Lower leg skin (tissue), 4 donors: Measurements from ENCODE around the gene AHRR. TPM values are rescaled to one million over a fixed set of nuclear protein-coding genes. Genes with fewer than 3 reads are reported as not detected.
A peak's percentile ranks its signal among the peaks of the same experiment; 100 is the strongest.

ENCODE experiments used
- DNase-seq, 2 donors: peaks; one replicate each; pipeline ENCODE4 v3.0.0-alpha.2; 2019; ENCODE audit warnings: low spot score in 2 of 2
- H3K4me3 ChIP-seq: fragments of 200-600 bp; sonication (generic); 2 replicates; pipeline ENCODE4 v1.5.1; 2017; ENCODE audit warnings: mild to moderate bottlenecking, low read depth; ENCODE audit not compliant: poor library complexity, severe bottlenecking
- POLR2A ChIP-seq, 2 donors: fragments of 450-650 bp; IDR thresholded peaks; one replicate each; pipeline ENCODE4 v1.6.1; 2016 to 2017; ENCODE audit warnings: antibody characterized with exemption in 2 of 2, mild to moderate bottlenecking in 1 of 2, moderate library complexity in 1 of 2
- WGBS, 2 donors: methylation state at CpG; one replicate each; pipeline ENCODE4 v1.1.5; 2018; 5-methylcytosine and 5-hydroxymethylcytosine counted together
- intact Hi-C: fragments of 100-400 bp; cut with DNase I; formaldehyde crosslinking; loops from one replicate; pipeline ENCODE4 v1.15.0; 2023; ENCODE audit warnings: low total_unique reads
- total RNA-seq, 4 donors: library from RNA; depleted of rRNA; stranded (reverse); fragments of >200 nt; gene quantifications; one replicate each; pipeline ENCODE4 v1.1.0, GENCODE V29; 2016
- TF ChIP-seq, protein P1 (sequence below), 3 donors: fragments of 450-650 bp; IDR thresholded peaks; one replicate each; pipeline ENCODE4 v1.5.1; 2016; ENCODE audit warnings: antibody characterized with exemption in 3 of 3, mild to moderate bottlenecking in 3 of 3, moderate library complexity in 2 of 3

AHRR gene
- total RNA-seq, 4 donors from 2014 or later: 3.6 to 19.6 (median 6.0) TPM

DNA sequence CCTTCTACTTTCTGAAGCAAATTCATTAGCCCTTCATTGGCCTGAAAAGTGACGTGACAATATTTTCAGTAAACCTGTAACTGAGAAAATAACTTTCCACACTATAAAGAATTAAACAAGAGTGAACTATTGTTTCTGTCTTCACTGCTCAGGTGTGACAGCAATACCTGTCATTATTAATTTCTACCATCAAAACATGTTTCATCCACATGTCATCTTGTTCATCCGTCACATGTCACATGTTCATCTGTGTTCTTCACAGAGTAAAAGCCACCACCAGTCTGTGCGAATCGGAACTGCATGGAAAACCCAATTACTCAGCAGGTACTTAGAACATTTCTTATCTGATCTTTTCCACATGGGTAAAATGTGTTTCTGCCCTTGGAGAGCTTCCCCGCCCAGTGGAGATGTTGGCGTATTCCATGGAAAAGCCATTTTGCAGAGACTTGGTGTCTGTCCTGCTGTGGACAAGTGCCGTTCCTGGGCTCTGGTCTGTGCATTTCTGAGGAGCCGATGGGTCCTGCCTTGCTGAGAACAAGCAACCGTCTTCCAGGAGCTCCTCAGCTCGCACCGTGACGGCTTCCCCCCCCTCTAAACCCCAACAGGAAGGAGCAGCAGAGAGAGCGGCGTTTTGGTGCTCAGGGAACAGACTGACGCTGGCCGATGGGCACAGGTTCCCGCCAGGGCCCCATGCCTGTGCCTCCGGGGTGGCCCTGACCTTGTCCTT is 110.8 kb downstream of the AHRR start:
- DNase-seq: no peak
- H3K4me3 ChIP-seq: no peak overlapping the region
- intact Hi-C loops: loop anchor here (10.0 kb wide), 1 partner anchor 472 kb away; no protein-coding TSS in a partner anchor
- WGBS, 2 donors: 85 to 86% methylated on average over 18 of the region's 18 CpGs
- no peak for TF ChIP-seq POLR2A (IDR thresholded peaks at IDR 0.05)
- TF ChIP-seq, protein P1, sequence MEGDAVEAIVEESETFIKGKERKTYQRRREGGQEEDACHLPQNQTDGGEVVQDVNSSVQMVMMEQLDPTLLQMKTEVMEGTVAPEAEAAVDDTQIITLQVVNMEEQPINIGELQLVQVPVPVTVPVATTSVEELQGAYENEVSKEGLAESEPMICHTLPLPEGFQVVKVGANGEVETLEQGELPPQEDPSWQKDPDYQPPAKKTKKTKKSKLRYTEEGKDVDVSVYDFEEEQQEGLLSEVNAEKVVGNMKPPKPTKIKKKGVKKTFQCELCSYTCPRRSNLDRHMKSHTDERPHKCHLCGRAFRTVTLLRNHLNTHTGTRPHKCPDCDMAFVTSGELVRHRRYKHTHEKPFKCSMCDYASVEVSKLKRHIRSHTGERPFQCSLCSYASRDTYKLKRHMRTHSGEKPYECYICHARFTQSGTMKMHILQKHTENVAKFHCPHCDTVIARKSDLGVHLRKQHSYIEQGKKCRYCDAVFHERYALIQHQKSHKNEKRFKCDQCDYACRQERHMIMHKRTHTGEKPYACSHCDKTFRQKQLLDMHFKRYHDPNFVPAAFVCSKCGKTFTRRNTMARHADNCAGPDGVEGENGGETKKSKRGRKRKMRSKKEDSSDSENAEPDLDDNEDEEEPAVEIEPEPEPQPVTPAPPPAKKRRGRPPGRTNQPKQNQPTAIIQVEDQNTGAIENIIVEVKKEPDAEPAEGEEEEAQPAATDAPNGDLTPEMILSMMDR (IDR thresholded peaks at IDR 0.05): no peak

DNA sequence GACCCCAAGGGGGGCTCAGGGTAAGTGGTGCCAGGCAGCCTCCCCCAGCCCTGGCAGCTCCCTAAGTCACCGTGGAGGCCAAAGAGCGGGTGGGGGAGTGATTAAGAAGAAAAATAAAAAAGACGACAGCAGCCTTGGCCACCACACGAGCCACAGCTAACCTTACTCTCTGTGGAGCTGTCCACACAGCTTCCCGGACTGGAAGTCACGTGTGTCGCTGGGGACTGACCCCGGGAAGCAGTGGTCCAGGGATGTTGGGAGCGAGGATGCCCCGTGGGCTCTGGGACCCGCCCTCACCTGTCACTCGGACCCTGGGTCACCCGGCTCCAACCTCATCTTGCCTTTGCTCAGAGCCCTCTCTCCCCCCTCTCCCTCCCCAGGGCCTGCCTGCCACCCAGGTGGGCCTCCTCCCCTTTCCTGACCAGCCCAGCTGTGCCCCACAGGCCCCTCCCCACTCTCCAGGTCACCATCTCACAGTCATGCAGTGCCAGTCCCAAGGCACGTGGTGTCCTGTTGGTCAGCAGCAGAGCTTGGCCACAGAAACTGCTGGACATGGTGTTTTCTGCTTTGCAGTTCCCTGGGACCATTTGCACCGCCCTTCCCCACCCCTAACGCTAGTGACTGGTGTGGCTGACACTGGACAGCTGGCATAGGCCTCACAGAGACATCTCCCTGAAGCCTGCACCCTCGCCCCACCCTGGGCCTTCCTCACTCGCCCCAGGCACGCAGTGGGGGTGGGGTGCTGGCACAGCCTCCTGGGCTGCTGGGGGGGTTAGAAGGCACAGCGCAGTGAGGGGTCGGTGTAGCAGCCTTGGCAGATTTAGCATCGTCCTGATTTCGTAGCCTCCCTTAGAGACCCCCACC is 111.6 kb downstream of the AHRR start:
- intact Hi-C loops: loop anchor here (10.0 kb wide), 1 partner anchor 472 kb away; no protein-coding TSS in a partner anchor
- WGBS, 2 donors: 89 to 92% methylated on average over 22 to 23 of the region's 23 CpGs
- peak in 1 of 2 donors; percentile 79 for DNase-seq
- TF ChIP-seq, protein P1 (IDR thresholded peaks at IDR 0.05): no peak
- TF ChIP-seq POLR2A (IDR thresholded peaks at IDR 0.05): no peak
- H3K4me3 ChIP-seq: no peak overlapping the region

DNA sequence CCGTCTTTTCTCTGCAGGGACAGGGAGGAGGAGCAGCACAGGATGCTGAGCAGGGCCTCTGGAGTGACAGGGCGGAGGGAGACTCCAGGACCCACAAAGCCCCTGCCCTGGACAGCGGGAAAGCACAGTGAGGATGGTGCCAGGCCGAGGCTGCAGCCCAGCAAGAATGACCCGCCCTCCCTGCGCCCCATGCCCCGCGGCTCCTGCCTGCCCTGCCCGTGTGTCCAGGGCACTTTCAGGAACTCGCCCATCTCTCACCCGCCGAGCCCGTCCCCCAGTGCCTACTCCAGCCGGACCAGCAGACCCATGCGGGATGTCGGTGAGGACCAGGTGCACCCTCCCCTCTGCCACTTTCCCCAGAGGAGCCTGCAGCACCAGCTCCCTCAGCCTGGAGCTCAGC is 112.3 kb downstream of the AHRR start:
- no peak overlapping the region for H3K4me3 ChIP-seq
- intact Hi-C loops: loop anchor here (10.0 kb wide), 1 partner anchor 471 kb away; no protein-coding TSS in a partner anchor
- DNase-seq: peak in 1 of 2 donors; percentile 74
- WGBS, 2 donors: 87 to 90% methylated on average over 9 to 15 of the region's 16 CpGs
- TF ChIP-seq, protein P1 (IDR thresholded peaks at IDR 0.05): no peak
- no peak for TF ChIP-seq POLR2A (IDR thresholded peaks at IDR 0.05)

DNA sequence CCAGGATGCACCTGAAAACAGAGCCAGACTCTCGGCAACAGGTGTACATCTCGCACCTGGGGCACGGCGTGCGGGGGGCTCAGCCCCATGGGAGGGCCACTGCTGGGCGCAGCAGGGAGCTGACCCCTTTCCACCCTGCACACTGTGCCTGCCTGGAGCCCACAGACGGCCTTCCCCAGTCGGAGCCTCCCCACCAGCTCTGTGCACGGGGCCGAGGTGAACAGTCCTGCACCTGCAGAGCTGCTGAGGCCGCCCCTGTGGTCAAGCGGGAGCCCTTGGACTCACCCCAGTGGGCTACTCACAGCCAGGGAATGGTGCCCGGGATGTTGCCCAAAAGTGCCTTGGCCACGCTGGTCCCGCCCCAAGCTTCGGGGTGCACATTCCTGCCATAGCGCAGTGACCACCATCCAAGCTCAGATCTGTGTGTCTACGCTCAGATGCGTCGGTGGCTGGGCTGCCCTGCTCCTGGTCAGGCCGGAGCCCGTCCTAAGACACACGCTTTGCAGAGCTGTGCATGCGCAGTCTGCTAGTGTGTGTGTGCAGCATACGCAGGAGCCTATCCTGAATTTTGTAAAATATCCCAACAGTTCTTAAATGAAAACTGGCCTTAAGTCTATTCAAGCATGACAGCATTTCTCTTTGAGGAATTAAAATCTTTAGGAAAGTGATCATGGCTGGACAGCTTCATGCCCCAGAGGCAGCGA is 113.1 kb downstream of the AHRR start:
- intact Hi-C loops: loop anchor here (10.0 kb wide), 1 partner anchor 470 kb away; no protein-coding TSS in a partner anchor
- TF ChIP-seq, protein P1 (IDR thresholded peaks at IDR 0.05): no peak
- TF ChIP-seq POLR2A (IDR thresholded peaks at IDR 0.05): no peak
- no peak for DNase-seq
- 87 to 94% methylated on average over 10 to 25 of the region's 26 CpGs for WGBS, 2 donors
- no peak overlapping the region for H3K4me3 ChIP-seq

DNA sequence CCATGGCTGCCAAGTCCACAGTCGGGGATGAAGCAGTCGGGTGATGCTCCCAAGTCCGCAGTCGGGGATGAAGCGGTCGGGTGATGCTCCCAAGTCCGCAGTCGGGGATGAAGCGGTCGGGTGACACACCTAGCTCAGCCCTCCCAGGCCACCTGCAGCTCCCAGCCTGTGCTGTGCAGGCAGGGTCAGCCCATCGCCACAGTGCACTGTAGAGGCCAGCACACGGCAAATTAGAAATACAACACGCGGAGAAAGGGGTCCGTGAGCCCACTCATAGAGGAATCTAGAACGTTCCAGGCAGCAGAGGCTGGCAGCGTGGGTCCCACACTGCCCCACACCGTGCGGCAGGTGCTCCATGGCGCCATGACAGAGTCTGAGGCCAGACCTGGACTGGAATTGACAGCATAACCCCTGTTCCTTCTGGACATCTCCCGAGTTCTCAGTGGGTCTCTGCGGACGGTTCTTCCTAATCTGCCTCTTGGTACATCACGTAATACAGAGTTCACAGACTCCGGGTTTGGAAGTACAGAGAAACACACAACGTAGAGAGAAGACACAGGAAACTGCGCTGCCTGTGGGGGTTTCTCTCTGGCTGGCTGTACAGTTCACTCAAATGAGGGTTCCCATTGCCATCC is 113.8 kb downstream of the AHRR start:
- H3K4me3 ChIP-seq: no peak overlapping the region
- intact Hi-C loops: loop anchor here (10.0 kb wide), 1 partner anchor 470 kb away; no protein-coding TSS in a partner anchor
- TF ChIP-seq, protein P1 (IDR thresholded peaks at IDR 0.05): no peak
- TF ChIP-seq POLR2A (IDR thresholded peaks at IDR 0.05): no peak
- DNase-seq: peak in 1 of 2 donors; percentile 84
- WGBS, 2 donors: 88 to 93% methylated on average over 26 to 27 of the region's 27 CpGs
